Stimulated activated CD4-positive, alpha-beta T cell treated with anti-CD3 and anti-CD28 coated beads, TNF-alpha, amount 100 ng/mL, for 48 hours (primary cell): ENCODE data around the gene ADGRA3.
"Not testable (repeated sequence)": the region's sequence is repeated elsewhere in the genome, so short reads cannot be mapped to it uniquely, and the experiment has no call there.

ENCODE experiments used
- DNase-seq, 3 donors: peaks; one replicate each; pipeline ENCODE4 v3.0.0-alpha.2; 2020; ENCODE audit warnings: low read depth in 3 of 3

ADGRA3 gene

DNA sequence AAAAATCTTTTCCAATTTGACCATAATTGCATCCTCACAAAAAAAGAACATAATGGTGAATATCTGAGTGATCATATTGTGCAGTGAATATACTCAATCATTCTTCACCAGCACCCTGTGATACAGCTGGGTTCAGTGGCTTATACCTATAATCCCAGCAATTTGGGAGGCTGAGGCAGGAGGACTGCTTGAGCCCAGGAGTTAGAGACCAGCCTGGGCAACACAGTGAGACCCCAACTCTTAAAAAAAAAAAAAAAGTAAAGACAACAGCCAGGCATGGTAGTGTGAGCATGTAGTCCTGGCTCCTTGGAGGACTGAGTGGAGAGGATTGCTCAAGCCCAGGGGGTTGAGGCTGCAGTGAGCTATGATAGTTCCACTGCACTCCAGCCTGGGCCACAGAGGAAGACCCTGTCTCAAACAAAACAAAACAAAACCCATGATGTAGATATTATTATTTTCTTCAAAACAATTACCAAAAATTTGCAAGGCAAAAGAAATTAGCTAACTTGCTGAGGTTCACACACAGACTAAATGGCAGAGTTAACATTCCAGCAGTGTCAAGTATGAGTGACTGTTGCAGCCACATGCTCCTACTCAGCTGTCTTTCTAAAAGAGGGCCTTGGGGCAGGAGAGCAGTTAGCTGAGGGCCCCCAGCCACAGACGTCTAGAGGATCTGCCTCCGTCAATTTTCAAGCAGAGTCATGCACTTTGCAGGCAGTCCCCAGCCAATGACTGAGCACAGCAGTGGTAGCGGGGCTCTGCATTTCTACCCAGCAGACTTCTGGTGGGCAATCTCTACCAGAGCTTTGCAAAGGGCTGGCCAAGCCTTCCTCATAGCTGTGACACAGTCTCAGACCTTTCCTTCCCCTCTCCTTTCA lies 33.4 kb downstream of the ADGRA3 start:
- DNase-seq: no peak

DNA sequence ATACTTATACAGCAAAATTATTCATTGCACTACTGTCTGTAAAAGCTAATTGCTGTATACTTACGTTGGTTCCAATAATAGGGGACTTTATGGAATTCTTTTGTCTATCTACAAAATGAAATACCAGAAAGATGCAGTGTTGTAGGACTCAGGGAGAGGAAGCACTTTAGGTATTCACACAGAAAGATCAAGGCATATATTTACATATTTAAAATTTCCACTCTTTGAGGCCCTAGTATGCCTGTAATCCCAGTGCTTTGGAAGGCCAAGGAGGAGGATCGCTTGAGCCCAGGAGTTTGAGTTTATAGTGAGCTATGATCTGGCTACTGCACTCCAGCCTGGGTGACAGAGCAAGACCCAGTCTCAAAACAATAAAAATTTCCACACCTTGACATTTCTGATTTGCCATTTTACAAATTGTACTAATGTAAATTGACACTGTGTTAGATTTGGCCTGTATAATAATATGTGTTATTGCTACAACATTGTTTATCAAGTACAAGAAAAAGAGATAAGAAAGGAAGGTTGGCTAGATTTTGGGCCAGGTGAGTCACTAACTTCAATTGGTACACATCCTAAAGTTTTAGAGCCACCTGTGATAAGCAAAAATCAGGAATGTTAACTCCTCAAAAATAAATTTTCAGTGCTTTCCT lies 35.1 kb downstream of the ADGRA3 start:
- DNase-seq: no peak

GRCh38 chr4:22478426-22478825 lies 37.4 kb downstream of the ADGRA3 start:
- no peak for DNase-seq

DNA sequence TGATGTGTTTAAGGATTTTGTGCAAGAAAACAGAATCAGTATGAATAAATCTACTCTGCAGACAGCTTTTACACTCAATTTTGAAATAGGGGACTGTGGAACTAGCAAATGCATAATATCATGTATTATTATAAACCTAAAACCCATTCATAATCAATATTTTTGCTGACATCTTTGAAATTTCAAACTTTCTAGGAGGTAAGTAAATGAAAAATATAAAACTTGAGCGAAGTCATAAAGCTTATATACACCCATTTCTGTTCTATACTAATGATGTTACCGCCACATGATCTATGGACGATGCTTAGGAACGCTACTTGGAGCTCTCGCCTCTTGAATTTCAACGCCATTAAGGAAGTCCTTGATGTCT lies 38.1 kb downstream of the ADGRA3 start:
- DNase-seq: no peak

DNA sequence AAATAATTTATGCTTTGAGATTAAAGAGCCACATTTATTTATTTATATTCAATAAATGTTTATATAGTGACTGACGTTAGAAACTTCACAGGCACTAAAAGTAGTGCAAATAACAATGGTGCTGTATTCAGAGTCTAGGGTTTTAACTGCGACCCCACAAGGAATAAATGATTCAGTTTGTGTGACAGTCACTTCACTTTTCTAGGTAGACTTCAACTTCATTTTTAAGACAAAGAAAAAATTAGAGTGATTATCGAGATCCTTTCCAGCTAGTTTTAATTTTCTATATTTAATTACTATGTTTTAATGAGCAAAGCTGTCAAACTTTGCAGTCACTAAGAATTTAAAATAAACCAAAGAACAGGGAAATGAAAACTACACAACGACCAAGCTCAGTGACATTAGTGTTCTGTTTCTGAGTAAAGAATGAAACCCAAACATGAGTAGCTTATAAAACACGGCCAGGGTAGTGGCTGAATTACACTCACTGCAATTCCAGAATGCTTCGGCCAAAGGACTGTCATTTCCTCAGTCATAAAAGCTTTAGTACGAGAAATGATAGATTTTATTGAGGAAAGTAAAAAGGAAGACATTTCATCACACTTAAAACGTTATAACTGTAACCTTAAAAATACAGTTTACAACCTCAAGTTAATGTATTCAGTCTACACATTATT lies 38.6 kb downstream of the ADGRA3 start:
- no peak for DNase-seq

DNA sequence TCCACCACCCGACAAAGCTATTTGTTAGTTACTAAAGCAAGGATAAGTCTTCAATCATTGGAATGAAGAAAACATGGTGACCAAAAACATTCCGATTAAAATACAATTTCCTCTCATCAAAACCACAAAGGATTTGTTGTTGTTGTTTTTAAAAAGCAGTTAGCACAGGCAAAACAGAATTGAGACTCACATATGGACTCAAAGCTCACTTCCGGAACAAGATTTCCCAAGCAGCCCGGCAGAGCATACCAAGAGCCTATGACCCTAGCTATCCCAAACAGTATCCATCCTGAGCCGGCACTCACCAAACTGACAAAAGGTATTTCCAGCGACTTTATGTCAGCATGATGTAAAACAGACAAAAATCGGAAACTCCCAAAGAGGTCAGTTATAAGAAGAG lies 39.9 kb downstream of the ADGRA3 start:
- DNase-seq: no peak

DNA sequence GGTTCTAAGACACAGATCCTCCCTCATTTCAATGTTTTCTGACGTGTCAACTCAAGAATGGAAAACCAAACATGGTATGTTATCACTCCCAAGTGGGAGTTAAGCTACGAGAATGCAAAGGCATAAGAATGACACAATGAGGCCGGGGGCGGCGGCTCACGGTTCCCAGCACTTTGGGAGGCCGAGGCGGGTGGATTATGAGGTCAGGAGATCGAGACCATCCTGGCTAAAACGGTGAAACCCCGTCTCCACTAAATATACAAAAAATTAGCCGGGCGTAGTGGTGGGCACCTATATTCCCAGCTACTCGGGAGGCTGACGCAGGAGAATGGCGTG lies 40.6 kb downstream of the ADGRA3 start:
- not testable (repeated sequence) for DNase-seq

- no peak for DNase-seq
Observed at GRCh38 chr4:22474636-22475310, 41.1 kb downstream of the ADGRA3 start.

GRCh38 chr4:22473268-22473667 lies 42.6 kb downstream of the ADGRA3 start:
- DNase-seq: no peak

DNA sequence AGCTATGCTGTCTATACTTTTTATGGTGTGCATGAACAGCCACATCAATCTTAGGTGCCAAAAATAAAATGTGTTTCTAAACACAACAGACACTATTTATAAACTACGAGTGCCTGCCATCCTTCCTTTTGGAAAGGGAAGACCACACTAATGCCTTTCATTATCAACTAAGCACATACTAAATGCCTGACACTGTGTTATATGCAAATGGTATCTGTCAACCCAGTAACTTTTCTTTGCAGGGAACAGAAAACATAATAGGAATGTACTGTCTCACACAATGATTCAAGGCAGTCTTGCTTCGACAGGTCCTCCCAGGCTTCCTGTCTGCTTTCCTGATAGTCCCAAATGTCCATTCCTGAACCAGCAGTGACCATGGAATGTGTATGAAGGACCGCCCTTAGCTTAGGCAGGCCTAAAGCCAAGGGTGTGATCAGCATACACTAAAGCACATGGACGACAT lies 43.8 kb downstream of the ADGRA3 start:
- no peak for DNase-seq

DNA sequence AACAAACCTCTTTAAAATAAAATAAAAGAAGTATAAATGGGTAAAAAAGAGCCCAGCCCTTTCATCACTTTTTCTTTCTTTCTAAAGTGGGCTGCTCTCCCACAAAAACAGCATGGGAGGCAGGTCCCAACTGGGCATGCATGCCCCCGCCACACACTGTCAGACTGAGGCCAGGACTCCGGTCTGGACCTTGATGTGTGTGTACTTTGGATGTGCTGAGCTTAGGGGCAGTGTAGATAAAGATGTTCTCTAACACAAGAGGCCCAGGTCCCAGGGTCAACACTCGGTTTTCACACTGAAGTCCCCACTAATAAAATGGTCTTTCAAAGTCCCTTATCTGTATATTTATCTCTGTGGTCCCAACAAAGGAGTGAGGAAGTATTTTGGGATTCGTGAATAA lies 44.4 kb downstream of the ADGRA3 start:
- DNase-seq: no peak

- no peak for DNase-seq
Observed at GRCh38 chr4:22466581-22466980, 49.3 kb downstream of the ADGRA3 start.

GRCh38 chr4:22465996-22466395 lies 49.9 kb downstream of the ADGRA3 start:
- DNase-seq: no peak

DNA sequence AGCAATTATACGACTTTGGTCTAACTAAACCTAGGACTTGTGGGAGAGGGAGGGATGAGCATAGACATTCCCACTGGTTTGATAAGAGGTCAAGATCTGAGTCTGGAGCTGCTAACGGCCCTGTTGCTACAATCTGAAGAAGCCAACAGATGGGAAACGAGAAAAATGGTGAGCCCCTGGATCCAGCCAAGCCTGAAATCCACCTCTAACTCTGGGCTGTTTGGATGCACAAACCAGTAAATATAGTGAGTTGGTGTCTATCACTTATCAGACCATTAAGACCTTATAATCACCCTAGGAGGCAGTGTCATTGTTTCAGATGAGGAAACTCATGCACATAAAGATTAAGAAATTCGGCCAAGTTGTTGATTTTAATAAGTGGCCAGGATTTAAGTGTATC lies 50.5 kb downstream of the ADGRA3 start:
- DNase-seq: no peak

GRCh38 chr4:22463179-22463578 lies 52.7 kb downstream of the ADGRA3 start:
- DNase-seq: no peak

- DNase-seq: no peak
Observed at GRCh38 chr4:22462688-22463087, 53.2 kb downstream of the ADGRA3 start.

DNA sequence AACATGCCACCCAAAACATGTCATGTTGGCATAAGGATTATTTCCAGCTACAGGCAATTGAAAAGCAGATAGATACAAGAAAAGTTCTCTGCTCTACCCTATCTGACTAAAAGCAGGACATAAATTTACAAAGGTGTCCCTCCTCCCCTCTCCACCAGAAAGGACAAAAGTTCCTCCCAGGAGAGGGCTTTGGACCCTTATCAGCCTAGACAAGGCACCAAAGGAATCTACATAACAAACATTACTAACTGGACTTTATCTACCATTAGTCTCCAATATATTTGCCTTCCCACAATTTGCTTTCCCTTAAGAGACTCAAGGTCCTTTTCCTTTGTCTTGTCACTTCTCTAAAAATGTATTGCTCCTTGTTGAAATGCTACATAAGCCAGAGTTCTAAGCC lies 55.6 kb downstream of the ADGRA3 start:
- DNase-seq: no peak

DNA sequence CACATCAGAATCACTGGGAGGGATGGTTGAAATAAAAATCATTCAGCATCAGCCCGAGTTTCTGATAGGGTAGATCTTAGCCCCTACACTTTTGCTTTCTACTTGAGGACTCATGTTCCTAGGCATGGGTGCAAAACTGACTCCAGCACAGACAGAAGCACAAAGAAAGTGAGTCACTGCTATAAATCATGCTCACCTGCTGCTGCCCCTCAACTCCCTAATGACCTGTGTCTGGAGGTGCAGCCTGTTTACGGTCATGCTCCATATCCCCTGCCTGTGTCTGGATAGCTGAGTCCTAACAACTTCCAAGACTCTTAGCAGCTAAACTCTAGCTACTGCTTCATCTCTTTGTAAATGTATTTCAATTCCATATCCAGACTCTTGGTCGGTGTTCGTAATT lies 57.8 kb downstream of the ADGRA3 start:
- DNase-seq: no peak

DNA sequence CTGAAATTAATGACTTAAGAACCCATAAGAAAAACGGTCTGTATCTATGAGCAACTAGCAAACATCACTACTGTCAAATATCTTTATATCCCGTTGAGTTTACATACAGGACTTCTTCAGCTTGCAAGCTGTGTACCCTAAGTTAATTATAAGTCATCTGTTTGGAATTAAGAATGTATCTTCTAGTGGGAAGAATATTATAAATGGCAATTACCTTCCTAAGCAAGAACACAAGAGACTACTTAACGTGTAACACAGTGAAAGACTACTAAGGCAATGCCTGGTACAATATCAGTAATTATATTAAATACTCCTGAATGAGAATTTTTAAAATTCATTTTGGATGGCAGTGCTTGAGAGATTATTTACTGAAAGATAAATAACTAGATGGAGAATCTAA lies 58.5 kb downstream of the ADGRA3 start:
- DNase-seq: no peak

GRCh38 chr4:22456291-22456690 lies 59.6 kb downstream of the ADGRA3 start:
- DNase-seq: no peak

DNA sequence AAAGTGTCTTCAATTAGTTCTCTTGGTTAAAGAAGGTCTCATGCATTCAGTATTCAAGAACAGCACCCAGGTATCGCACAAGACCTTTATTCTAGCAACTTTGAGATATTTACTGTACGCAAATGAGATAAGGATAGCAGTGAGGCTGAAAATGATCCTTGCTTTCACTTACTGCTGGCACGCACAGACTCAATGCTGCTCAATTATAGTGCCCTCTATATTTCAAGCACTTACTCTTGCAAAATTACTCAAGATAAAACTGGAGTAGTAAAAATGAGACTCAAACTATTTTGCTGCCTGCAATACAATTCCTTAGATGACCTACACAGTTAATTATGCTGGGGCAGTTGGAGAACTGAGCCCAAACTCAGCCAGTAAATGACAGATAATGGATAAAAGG lies 60.9 kb downstream of the ADGRA3 start:
- DNase-seq: no peak

GRCh38 chr4:22454216-22454838 lies 61.5 kb downstream of the ADGRA3 start:
- no peak for DNase-seq
